Glomerular endothelial cell (primary cell): ENCODE data around the gene SLC10A7. TPM values are rescaled to one million over a fixed set of nuclear protein-coding genes. Genes with fewer than 3 reads are reported as not detected.
A peak's percentile ranks its signal among the peaks of the same experiment; 100 is the strongest.

Experiments
- DNase-seq: peaks from one replicate; pipeline ENCODE4 v3.0.0-alpha.2; 2011; ENCODE audit warnings: low read depth, low spot score; ENCODE audit errors: extremely low read depth
- total RNA-seq: library from RNA; depleted of rRNA; stranded (reverse); fragments of >200 nt; gene quantifications from 2 replicates; pipeline ENCODE4 v1.2.3, GENCODE V29; 2015

Gene SLC10A7
- total RNA-seq, 1 donor from 2014 or later = 12.4 TPM

- DNase-seq = peak; percentile 60
Observed at GRCh38 chr4:146329050-146329716, 192.6 kb downstream of the SLC10A7 start.

- no peak for DNase-seq
Observed at GRCh38 chr4:146327859-146328650, 193.7 kb downstream of the SLC10A7 start.

- DNase-seq = no peak
Observed at GRCh38 chr4:146318894-146319293, 202.8 kb downstream of the SLC10A7 start.

GRCh38 chr4:146317783-146318182 lies 204.0 kb downstream of the SLC10A7 start:
- DNase-seq = no peak

- DNase-seq = no peak
Observed at GRCh38 chr4:146315184-146315583, 206.6 kb downstream of the SLC10A7 start.

- no peak for DNase-seq
Observed at GRCh38 chr4:146311238-146311970, 210.3 kb downstream of the SLC10A7 start.

- DNase-seq = no peak
Observed at GRCh38 chr4:146310319-146311021, 211.3 kb downstream of the SLC10A7 start.

GRCh38 chr4:146308951-146309350 lies 212.8 kb downstream of the SLC10A7 start:
- DNase-seq = no peak

- DNase-seq = no peak
Observed at GRCh38 chr4:146302822-146303221, 218.9 kb downstream of the SLC10A7 start.

GRCh38 chr4:146299607-146300006 lies 222.1 kb downstream of the SLC10A7 start:
- DNase-seq = no peak

GRCh38 chr4:146294776-146295175 lies 227.0 kb downstream of the SLC10A7 start:
- DNase-seq = no peak

GRCh38 chr4:146292508-146292907 lies 229.2 kb downstream of the SLC10A7 start:
- no peak for DNase-seq

- no peak for DNase-seq
Observed at GRCh38 chr4:146291313-146291712, 230.4 kb downstream of the SLC10A7 start.

GRCh38 chr4:146288193-146288592 lies 233.5 kb downstream of the SLC10A7 start:
- no peak for DNase-seq

GRCh38 chr4:146285037-146285436 lies 236.7 kb downstream of the SLC10A7 start:
- no peak for DNase-seq

- DNase-seq = no peak
Observed at GRCh38 chr4:146283758-146284651, 237.7 kb downstream of the SLC10A7 start.

GRCh38 chr4:146282657-146283056 lies 239.1 kb downstream of the SLC10A7 start:
- DNase-seq = no peak

GRCh38 chr4:146278986-146279385 lies 242.8 kb downstream of the SLC10A7 start:
- DNase-seq = no peak

- no peak for DNase-seq
Observed at GRCh38 chr4:146275370-146275769, 246.4 kb downstream of the SLC10A7 start.

GRCh38 chr4:146274774-146275173 lies 247.0 kb downstream of the SLC10A7 start:
- no peak for DNase-seq
